Adipocyte (in vitro differentiated cells): ENCODE results near the gene ERBIN.
A peak's percentile ranks its signal among the peaks of the same experiment; 100 is the strongest.
"Not testable (repeated sequence)": the region's sequence is repeated elsewhere in the genome, so short reads cannot be mapped to it uniquely, and the experiment has no call there.

Source experiments
- DNase-seq: peaks from one replicate; pipeline ENCODE4 v3.0.0-alpha.2; 2015; ENCODE audit warnings: low read depth
- H3K27me3 ChIP-seq: replicated peaks from 2 replicates; pipeline ENCODE4 v1.7.0; 2013; ENCODE audit warnings: mild to moderate bottlenecking, low read length, moderate library complexity; ENCODE audit not compliant: control insufficient read depth, insufficient read depth
- H3K36me3 ChIP-seq: 2 replicates; pipeline ENCODE4 v1.7.0; 2013; ENCODE audit warnings: low read length, mild to moderate bottlenecking, moderate library complexity; ENCODE audit not compliant: control insufficient read depth, insufficient read depth, severe bottlenecking
- H3K4me1 ChIP-seq: 2 replicates; pipeline ENCODE4 v1.7.0; 2013; ENCODE audit warnings: mild to moderate bottlenecking, low read length, moderate library complexity; ENCODE audit not compliant: control insufficient read depth, insufficient read depth
- H3K4me3 ChIP-seq: 2 replicates; pipeline ENCODE4 v1.7.0; 2013; ENCODE audit warnings: mild to moderate bottlenecking, low read length, moderate library complexity
- H3K9ac ChIP-seq: 2 replicates; pipeline ENCODE4 v1.7.0; 2013; ENCODE audit warnings: mild to moderate bottlenecking, low read length, moderate library complexity
- H3K9me3 ChIP-seq: 2 replicates; pipeline ENCODE4 v1.7.0; 2013; ENCODE audit warnings: mild to moderate bottlenecking, low read length, moderate library complexity; ENCODE audit not compliant: control insufficient read depth

Gene ERBIN

DNA sequence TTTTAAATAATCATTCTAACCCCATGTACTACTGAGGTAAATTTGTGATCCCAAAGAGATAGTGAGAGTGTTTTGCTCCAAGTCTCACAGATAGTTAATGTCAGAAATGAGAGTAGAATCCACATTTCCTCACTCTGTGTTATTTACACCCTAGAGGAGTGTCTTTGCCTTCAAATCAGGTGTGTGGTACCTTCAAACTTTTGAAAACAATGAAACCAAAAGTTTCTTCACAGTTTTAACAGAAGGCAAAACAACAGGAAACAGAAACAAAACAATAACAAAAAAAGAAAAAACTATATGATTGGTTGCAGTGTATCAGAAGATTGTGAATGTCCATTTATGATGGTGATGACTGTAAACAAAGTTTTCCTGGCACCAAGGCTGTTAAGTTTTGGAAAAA lies 85.9 kb downstream of the ERBIN start:
- H3K9ac ChIP-seq = no peak overlapping the region
- H3K36me3 ChIP-seq = peaks cover 28% of the 10 kb centered on the region
- DNase-seq = no peak
- no peak overlapping the region for H3K4me3 ChIP-seq
- no peaks in the 10 kb centered on the region for H3K27me3 ChIP-seq
- no peaks in the 10 kb centered on the region for H3K4me1 ChIP-seq
- no peaks in the 10 kb centered on the region for H3K9me3 ChIP-seq

DNA sequence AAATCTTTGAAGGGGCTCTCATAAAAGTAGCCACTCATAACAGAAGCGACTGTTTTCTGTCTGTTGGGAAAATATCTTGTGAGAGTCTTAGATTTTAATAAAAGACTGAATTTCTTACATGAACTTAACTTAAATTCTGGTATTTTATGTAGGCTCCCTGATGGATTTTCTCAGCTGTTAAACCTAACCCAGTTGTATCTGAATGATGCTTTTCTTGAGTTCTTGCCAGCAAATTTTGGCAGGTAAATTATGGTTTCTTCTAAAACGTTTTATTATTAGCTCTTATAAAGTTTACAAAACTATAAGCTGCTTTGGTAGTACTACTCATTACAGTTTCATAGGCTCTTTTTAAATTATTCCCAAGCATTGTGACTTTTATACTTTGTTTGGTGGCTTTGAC lies 87.0 kb downstream of the ERBIN start:
- peaks cover 30% of the 10 kb centered on the region for H3K36me3 ChIP-seq
- H3K27me3 ChIP-seq = no peaks in the 10 kb centered on the region
- no peak overlapping the region for H3K4me3 ChIP-seq
- no peak for DNase-seq
- no peak overlapping the region for H3K9ac ChIP-seq
- H3K4me1 ChIP-seq = no peaks in the 10 kb centered on the region
- H3K9me3 ChIP-seq = no peaks in the 10 kb centered on the region

DNA sequence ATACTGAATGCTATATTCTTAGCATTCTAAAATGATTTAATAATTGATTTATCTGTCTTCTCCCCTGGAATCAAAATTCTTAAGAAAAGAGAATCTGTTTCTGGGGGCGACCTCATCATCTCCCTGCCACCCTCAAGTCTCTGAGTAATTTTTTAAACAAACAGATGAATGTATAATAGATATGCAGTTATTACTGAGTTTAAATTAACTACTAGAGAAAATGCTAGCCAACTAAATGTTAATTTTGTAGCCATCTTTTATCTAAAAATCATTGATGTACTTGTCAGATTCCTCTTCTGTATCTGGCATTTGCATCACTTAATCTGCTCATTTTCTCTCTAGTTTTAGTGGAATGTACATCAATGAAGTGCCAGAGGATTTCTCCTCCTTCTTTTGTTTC lies 87.5 kb downstream of the ERBIN start:
- peaks cover 30% of the 10 kb centered on the region for H3K36me3 ChIP-seq
- no peaks in the 10 kb centered on the region for H3K4me1 ChIP-seq
- H3K9ac ChIP-seq = no peak overlapping the region
- no peak overlapping the region for H3K4me3 ChIP-seq
- H3K9me3 ChIP-seq = no peaks in the 10 kb centered on the region
- no peak for DNase-seq
- H3K27me3 ChIP-seq = no peaks in the 10 kb centered on the region

DNA sequence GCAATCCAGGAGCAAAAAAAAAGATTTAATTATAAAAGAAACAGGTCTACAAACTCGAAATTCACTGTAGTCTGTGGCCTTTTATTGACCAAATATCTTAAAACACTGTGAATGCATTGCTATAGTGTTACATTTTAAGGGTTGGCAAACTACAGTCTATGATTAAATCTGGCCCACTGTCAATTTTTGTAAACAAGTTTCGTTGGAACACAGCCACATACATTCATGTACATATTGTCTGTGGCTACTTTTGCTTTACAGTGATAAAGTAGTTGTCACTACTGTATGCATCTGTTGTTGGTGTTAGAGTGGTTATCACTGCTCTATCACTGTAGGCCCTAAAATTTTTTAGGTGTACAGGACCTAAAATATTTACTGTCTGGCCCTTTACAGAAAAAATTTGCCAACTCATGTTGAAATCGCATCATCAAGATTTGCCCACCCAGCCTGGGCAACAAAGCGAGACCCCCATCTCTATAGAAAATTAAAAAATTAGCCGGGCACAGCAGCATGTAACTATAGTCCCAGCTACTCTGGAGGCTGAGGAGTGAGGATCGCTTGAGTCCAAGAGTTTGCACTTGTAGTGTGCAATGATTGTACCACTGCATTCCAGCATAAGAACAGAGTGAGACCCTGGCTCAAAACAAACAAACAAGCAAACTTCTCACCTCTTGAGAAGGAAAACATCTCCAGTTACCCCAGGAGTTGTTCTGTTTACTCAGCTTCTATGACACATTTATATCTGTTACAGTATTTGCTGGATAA lies 89.0 kb downstream of the ERBIN start:
- no peaks in the 10 kb centered on the region for H3K4me1 ChIP-seq
- peaks cover 30% of the 10 kb centered on the region for H3K36me3 ChIP-seq
- no peak overlapping the region for H3K9ac ChIP-seq
- no peak overlapping the region for H3K4me3 ChIP-seq
- no peak for DNase-seq
- no peaks in the 10 kb centered on the region for H3K9me3 ChIP-seq
- no peaks in the 10 kb centered on the region for H3K27me3 ChIP-seq

DNA sequence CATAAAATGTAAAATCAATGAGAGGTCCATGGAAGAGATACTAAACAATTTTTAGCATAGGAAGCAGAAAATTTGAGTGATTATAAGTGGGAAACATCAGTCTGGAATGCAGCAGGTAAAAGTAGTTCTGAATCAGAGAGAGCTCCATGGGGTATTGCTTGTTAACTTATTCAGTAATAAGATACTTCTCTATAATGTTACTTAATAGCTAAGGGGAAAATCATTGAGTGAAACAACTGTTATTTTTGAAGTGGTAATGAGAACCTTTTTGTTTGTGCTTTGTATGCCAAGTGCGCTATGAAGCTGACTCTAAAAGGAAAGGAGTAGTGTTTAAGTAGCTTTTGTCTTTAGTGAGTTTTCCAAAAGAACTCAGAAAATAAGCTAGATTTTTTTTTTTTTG lies 95.2 kb downstream of the ERBIN start:
- no peaks in the 10 kb centered on the region for H3K27me3 ChIP-seq
- H3K4me3 ChIP-seq = no peak overlapping the region
- H3K4me1 ChIP-seq = no peaks in the 10 kb centered on the region
- H3K9ac ChIP-seq = no peak overlapping the region
- no peaks in the 10 kb centered on the region for H3K9me3 ChIP-seq
- DNase-seq = no peak
- peaks cover 43% of the 10 kb centered on the region for H3K36me3 ChIP-seq

DNA sequence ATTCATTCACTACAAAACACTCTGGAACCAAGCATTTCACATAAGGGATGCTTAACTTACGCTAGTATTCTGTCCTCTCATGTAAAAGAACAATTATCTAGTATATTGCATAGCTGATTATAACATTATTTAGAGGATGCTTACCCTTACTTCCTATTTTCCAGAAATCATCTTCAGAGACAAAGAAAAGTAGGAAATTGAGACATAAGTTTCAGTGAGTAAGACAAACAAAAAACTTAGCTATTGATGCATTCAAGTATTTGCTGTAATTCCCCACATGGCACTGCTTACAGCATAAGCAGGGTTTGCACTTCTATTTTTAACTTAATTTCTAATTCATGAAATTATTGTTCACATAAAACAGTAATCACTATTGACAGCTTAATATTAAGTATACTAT lies 112.9 kb downstream of the ERBIN start:
- no peak for DNase-seq
- H3K4me3 ChIP-seq = no peak overlapping the region
- H3K36me3 ChIP-seq = peaks cover 84% of the 10 kb centered on the region
- H3K27me3 ChIP-seq = no peaks in the 10 kb centered on the region
- no peak overlapping the region for H3K9ac ChIP-seq
- no peaks in the 10 kb centered on the region for H3K9me3 ChIP-seq
- no peaks in the 10 kb centered on the region for H3K4me1 ChIP-seq

DNA sequence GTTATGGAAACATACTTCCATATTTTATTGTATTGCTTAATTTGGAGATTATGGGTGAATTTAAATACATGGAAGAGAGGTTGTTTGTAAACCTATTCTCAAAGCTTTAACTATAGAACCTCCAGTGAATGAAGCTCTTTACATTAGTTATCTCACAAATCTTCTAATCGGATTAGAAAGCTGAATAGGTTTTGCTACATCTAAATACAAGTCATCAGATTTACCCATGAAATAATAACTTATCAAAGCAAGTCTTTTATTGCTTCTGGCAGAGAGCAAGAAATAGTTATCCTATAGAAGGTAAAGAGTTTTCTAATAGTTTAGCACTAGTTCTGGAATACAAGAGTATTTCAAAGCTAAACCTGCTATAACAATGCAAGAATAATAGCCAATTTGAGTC lies 113.3 kb downstream of the ERBIN start:
- Histone ChIP-seq H3K36me3 (peaks cover 86% of the 10 kb centered on the region), H3K4me1 (no peaks in the 10 kb centered on the region), H3K9ac (no peak overlapping the region), H3K4me3 (no peak overlapping the region), H3K9me3 (no peaks in the 10 kb centered on the region), H3K27me3 (no peaks in the 10 kb centered on the region)
- no peak for DNase-seq

DNA sequence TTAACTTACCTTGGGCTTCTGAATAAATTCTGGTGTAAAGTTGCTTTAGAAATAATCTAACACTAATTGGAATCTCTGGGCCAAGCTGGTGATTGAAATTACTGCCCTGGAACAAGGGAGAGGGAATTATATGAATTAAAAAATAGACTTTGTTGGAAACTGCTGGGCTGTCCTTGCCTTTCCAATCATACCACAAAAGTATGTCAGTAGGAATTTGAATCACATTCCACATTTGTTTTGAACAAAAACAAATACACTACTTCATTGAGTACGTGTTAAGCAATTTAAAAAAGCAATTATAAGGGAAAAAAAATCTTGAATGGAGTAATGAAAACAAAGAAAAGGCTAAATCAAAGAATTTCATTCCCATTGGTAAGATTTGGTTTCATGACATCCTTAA lies 115.3 kb downstream of the ERBIN start:
- no peaks in the 10 kb centered on the region for H3K4me1 ChIP-seq
- H3K4me3 ChIP-seq = no peak overlapping the region
- H3K36me3 ChIP-seq = peaks cover 86% of the 10 kb centered on the region
- H3K9ac ChIP-seq = no peak overlapping the region
- H3K9me3 ChIP-seq = no peaks in the 10 kb centered on the region
- DNase-seq = peak; percentile 55
- no peaks in the 10 kb centered on the region for H3K27me3 ChIP-seq

DNA sequence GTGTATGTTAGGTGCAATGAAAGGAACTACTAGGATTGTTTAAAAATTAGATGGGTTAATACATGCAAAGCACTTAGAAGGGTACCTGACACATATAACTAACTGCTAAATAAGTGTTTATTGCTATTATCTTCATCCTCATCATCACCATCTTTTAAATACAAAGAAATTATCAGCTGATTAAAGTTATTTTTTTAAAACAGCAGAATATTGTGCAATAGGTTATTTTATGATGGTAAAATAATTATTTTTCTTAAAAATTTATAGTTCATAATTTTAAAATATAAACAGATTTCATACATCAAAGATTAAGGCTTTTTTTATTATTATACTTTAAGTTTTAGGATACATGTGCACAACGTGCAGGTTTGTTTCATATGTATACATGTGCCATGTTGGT lies 130.9 kb downstream of the ERBIN start:
- Histone ChIP-seq H3K36me3 (peaks cover 40% of the 10 kb centered on the region), H3K9ac (no peak overlapping the region), H3K4me3 (no peak overlapping the region), H3K4me1 (no peaks in the 10 kb centered on the region), H3K27me3 (no peaks in the 10 kb centered on the region), H3K9me3 (no peaks in the 10 kb centered on the region)
- DNase-seq = no peak

DNA sequence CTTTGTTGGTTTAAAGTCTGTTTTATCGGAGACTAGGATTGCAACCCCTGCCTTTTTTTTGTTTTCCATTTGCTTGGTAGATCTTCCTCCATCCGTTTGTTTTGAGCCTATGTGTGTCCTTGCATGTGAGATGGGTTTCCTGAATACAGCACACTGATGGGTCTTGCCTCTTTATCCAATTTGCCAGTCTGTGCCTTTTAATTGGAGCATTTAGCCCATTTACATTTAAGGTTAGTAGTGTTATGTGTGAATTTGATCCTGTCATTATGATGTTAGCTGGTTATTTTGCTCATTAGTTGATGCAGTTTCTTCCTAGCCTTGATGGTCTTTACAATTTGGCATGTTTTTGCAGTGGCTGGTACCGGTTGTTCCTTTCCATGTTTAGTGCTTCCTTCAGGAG lies 134.9 kb downstream of the ERBIN start:
- not testable (repeated sequence) for H3K4me1 ChIP-seq, H3K4me3 ChIP-seq, H3K9ac ChIP-seq, DNase-seq, H3K27me3 ChIP-seq, H3K9me3 ChIP-seq, H3K36me3 ChIP-seq

DNA sequence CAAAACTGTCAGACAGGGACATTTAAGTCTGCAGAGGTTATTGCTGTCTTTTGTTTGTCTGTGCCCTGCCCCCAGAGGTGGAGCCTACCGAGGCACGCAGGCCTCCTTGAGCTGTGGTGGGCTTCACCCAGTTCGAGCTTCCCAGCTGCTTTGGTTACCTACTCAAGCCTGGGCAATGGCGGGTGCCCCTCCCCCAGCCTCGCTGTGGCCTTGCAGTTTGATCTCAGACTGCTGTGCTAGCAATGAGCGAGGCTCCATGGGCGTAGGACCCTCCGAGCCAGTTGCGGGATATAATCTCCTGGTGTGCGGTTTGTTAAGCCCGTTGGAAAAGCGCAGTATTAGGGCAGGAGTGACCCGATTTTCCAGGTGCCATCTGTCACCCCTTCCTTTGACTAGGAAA lies 136.7 kb downstream of the ERBIN start:
- H3K4me3 ChIP-seq, H3K9ac ChIP-seq: not testable (repeated sequence)
- H3K36me3 ChIP-seq = peaks cover 13% of the 10 kb centered on the region

DNA sequence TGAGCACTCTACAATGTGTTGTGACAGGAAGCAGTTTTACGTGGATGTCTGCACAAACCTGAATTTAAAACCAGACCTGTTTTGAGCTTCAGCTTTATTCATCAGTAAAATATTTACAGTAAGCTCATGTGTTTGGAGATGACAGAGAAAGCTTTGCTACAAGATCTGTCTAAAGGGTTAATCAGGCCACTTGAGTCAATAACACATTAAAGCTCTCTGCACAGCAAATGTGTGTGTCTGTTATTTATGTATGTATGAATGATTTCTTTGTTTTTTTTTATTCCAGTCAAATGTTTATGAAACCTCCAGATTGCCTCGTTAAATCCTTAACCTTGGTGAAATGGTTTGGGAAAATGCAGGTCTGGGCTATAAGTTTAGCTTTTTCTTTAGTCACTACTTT lies 140.5 kb downstream of the ERBIN start:
- no peaks in the 10 kb centered on the region for H3K4me1 ChIP-seq
- peaks cover 34% of the 10 kb centered on the region for H3K36me3 ChIP-seq
- no peak for DNase-seq
- no peaks in the 10 kb centered on the region for H3K9me3 ChIP-seq
- H3K4me3 ChIP-seq = no peak overlapping the region
- no peak overlapping the region for H3K9ac ChIP-seq
- H3K27me3 ChIP-seq = no peaks in the 10 kb centered on the region

More for the DNA sequence above, 136.7 kb downstream of the ERBIN start:
- H3K4me1 ChIP-seq, H3K27me3 ChIP-seq, H3K9me3 ChIP-seq, DNase-seq: not testable (repeated sequence)
